GM12892 (cell line): ENCODE measurements around the gene SV2C.

Experiments
- DNase-seq: peaks from one replicate; pipeline ENCODE4 v3.0.0; 2011; ENCODE audit not compliant: insufficient read length
- FAIRE-seq: peaks from 2 replicates; lab custom pipeline; 2011; peaks lifted over from hg19 to GRCh38; lab: Jason Lieb, UNC
- POLR2A ChIP-seq: IDR thresholded peaks from 2 replicates; pipeline ENCODE4 v1.6.1; 2011; ENCODE audit warnings: low read depth, low read length, control low read depth
- POLR2AphosphoS5 ChIP-seq: IDR thresholded peaks from 2 replicates; pipeline ENCODE4 v1.6.1; 2011; ENCODE audit warnings: low read depth, low read length, control low read depth
- TAF1 ChIP-seq: IDR thresholded peaks from 2 replicates; pipeline ENCODE4 v1.6.1; 2011; ENCODE audit warnings: low read depth, mild to moderate bottlenecking, control low read depth, low read length, borderline replicate concordance

The SV2C gene

DNA sequence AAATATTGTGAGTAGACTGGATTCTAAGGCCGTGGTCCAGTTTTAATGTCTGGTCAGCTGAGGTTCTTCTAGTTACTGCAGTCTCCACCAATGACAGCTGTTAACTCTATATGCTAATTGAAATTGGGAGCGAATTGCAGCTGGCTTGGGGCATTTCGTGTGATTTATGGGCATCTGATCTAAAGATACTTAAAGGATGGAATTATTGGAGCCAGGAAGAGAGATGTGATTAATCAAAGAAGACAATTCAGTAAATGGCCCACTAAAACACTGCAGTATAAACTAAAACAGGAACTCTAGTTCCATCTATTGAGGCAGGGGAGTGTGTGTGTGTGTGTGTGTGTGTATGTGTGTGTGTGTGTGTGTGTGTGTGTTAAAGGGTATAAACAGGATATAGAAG lies 162.4 kb downstream of the SV2C start:
- FAIRE-seq (no peak), DNase-seq (no peak)
- TF ChIP-seq POLR2AphosphoS5, result no peak
- TF ChIP-seq POLR2A, result no peak
- TF ChIP-seq TAF1, result no peak

DNA sequence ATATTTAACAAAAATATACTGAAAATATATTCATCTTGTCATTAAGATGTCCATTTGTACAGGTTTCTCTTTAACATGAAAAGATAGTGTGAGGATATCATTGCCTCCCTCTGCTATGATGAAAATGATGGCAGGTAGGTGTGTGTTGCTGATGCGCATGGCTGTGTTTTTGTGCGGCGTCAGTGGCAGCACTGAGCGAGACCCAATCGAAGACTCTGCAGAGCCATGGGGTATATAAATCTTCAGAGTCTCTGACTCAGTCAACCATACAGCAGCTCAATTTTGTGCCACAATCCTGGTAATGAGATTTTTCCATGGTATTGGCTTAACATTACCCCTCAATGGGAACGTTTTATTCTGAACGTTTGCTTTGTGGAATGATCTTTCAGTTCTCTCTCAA lies 166.4 kb downstream of the SV2C start:
- TF ChIP-seq POLR2AphosphoS5 (no peak), TAF1 (no peak), POLR2A (no peak)
- FAIRE-seq, result no peak

DNA sequence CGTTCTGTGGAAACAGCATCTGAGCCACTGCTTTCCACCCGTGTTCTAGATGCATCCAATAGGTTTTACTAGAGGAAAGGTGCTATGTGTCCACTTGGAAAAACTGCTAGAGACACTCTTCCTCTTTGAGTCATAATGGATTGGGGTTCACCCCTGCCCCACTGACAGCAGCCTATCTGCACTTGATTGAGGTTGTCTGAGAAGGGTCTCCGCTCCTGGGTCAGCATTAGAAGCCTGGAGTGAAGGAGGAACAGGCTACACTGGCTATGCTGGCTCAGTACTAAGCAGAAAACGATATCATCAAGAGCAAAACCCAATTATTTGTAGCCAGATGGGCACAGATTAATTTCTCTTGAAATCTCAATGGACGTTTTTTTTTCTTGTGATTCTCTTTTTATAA lies 167.3 kb downstream of the SV2C start:
- FAIRE-seq (no peak), DNase-seq (no peak)
- TF ChIP-seq TAF1, result no peak
- no peak for TF ChIP-seq POLR2AphosphoS5
- no peak for TF ChIP-seq POLR2A

More for the DNA sequence above, 166.4 kb downstream of the SV2C start:
- no peak for DNase-seq

DNA sequence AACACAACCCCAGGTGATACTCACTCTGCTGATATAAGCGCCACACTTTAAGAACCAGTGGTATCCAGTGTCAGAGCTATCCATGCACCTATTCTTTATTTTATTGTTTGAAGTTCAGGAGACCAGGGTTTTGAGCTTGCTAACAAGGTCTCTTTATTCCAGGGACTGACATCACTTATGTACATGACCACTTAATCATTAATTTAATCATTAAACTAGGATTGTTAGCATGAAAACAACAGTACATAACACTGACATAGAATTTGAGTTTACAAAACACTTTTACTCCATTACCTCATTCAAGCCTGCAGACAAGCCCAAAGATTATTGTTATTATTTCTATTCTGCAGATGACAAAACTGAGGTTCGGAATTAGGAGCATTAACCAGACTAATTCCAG lies 168.5 kb downstream of the SV2C start:
- no peak for DNase-seq
- TF ChIP-seq POLR2AphosphoS5 (no peak), TAF1 (no peak), POLR2A (no peak)
- FAIRE-seq, result no peak

DNA sequence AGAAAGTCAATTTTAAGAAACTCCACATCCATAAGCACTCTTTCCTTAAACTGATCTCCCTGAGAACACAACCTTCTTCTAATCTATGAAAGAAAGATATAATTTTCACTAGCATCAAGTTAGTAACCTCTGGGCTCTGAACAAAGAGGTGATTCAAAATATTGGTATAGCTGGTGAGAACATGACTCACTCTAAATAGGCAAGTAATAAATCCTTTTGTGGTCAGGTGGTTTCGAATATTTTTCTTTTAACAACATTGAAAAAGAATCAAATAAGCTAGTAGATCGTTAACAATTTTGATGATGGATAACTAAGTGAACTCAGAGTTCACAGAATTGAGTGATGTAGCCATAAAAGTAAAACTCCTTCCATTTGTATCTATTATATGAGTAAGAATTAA lies 169.3 kb downstream of the SV2C start:
- DNase-seq (no peak), FAIRE-seq (no peak)
- TF ChIP-seq POLR2AphosphoS5, result no peak
- no peak for TF ChIP-seq TAF1
- no peak for TF ChIP-seq POLR2A

DNA sequence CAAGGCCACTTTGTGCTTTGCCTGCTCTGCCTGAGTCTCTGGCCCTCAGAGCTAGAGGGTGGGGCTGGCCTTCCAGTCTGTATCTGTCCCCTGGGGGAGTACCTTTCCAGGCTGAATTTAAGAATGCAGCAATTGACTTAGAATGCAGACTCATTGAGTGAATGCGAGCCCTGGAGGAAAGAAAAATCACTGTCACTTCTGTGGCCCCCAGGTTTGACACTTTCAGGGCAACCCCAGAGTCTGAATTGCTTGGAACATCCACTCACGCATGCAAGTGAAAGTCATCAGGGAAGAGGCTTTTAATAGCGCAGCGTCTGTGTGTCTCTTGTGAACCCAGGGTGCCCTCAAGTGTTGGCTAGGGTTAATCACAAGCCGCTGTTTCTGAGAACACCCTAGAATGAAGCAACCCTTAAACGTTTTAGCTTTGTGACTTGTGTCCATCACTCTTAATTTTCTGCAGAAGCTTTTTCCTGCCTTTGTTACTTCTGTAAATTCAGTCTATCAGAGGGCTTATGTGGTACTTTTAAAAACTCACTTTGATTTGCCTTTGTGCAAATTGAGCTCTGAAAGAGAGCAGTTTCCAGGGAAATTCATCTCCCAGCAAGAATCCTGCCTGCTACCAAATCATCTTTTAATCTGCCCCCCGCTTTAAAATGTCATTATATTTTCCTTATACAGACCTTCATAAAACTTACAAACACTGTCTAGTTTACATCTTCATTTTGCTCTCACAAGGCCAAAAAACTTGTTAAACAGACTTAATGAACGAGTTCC lies 173.1 kb downstream of the SV2C start:
- FAIRE-seq (peak; percentile 90), DNase-seq (no peak)
- TF ChIP-seq POLR2AphosphoS5 (no peak), TAF1 (no peak), POLR2A (no peak)

DNA sequence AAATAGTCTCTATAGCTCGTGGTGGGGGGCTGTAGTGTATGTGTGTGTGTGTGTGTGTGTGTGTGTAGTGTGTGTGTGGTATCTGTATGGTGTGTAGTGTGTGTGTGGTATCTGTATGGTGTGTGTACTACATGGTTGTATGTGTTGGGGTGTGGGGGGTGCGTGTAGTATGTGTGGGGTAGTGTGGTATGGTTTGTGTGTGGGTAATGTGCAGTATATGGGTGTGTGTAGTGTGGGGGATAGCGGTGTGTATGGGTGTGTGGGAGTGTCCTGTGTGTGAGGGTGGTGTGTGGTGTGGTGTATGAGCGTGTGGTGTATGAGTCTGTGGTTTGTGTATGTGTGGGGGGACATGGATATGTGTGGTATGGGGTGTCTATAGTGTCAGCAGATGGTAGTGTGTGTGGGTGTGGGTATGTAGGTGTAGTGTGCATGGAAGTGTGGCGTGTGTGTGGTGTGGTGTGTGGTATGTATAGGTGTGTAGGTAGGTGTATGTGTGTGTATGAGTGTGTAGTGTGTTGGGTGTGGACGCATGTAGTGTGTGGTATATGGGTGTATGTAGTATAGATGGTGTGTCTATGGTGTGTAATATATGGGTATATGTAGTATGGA lies 174.1 kb downstream of the SV2C start:
- no peak for DNase-seq
- TF ChIP-seq TAF1 (no peak), POLR2A (no peak), POLR2AphosphoS5 (no peak)
- FAIRE-seq, result peak; percentile 70

DNA sequence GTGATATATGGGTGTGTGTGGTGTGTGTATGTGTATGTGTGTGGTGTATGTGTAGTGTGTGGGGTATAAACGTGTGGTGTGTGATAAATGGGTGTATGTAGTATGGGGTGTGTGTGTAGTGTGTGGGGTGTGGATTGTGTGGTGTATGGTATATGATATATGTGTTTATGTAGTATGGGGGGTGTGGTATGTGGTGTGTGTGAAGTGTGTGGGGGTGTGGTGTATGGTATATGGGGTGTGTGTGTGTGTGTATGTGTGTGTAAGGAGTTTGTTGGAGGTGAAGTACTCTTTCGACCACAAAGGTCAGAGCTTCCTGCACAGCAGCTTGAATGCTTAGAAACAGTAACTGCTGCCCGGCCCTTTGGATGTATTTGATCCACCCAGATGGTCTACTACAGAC lies 174.7 kb downstream of the SV2C start:
- FAIRE-seq (no peak), DNase-seq (no peak)
- TF ChIP-seq POLR2A (no peak), POLR2AphosphoS5 (no peak), TAF1 (no peak)

DNA sequence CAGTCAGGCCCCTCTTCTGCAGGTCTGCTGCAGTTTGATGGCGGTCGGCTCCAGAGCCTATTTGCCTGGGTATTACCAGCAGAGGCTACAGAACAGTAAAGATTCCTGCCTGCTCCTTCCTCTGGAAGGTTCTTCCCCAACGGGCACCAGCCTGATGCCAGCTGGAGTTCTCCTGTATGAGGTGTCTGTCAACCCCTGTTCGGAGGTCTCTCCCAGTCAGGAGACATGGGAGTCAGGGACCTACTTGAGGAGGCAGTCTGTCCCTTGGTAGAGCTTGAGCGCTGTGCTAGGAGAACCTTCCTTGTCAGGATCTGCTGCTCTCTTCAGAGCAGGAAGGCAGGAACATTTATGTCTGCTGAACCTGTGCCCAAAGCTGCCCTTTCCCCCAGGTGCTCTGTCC lies 181.5 kb downstream of the SV2C start:
- no peak for DNase-seq
- no peak for FAIRE-seq
- TF ChIP-seq POLR2AphosphoS5, result no peak
- no peak for TF ChIP-seq TAF1
- no peak for TF ChIP-seq POLR2A

DNA sequence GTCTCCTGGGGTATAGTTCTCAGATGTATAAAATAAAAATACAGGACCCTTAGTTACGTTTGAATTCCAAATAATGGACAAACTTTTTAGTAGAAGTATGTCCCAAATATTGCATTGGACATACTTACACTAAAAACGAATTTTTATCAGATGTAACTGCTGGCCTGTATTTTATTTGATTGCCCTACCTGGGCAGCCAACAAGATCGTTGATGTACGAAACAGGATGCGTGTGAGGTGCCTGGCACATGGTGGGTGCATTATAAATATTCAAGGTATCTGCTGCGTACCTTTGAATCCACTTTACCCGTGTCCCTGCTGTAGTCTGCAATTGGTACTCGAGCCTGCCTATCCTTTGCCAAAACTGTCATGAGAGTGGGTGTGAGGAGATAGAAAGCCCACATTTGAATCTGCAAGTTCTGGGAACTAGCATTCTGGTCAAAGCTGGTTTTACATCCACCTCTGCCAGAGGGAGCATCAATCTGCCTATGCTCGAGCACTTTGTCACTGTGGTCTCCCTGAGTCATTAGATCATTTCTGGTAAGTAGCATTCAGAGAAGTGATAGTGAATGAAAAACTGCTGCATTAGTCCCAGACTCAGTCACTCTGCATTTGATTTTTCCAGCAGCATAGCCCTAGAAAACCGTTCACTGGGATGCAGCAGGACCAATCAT lies 186.2 kb downstream of the SV2C start:
- DNase-seq (no peak), FAIRE-seq (peak; percentile 64)
- TF ChIP-seq POLR2AphosphoS5 (no peak), TAF1 (no peak), POLR2A (no peak)

DNA sequence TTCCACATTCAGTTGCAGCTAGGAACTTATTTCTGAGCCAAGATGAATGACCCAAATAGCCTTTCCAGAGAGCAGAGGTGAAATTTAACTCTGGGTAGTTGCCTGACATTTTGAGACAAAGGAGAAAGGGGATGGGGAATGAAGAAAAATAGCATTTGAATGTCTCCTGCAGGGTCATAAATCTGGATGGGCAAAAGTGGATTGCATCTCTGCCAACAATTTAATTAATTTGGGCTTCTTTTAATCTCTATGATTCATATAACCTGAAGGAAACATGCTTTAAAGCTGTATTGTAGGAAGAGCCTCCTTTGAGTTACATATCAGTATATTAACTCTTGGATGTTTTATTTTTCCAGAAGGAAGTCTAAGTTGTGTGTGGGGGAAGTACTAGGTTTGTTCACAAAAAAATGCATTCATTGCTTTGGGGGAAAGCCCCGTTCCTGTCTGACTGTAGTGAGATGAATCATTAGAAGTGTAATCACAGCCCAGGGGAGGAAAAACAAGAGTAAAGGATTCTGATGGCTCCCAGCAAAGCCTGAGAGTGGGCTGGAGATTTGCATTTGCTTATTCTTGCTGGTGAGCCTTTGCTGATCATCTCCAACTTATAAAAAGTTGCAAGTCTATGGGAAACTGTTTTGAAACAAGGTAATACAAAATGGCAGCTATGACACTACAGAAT lies 186.9 kb downstream of the SV2C start:
- no peak for TF ChIP-seq POLR2AphosphoS5
- no peak for TF ChIP-seq TAF1
- no peak for TF ChIP-seq POLR2A
- FAIRE-seq, result no peak
- DNase-seq, result no peak

DNA sequence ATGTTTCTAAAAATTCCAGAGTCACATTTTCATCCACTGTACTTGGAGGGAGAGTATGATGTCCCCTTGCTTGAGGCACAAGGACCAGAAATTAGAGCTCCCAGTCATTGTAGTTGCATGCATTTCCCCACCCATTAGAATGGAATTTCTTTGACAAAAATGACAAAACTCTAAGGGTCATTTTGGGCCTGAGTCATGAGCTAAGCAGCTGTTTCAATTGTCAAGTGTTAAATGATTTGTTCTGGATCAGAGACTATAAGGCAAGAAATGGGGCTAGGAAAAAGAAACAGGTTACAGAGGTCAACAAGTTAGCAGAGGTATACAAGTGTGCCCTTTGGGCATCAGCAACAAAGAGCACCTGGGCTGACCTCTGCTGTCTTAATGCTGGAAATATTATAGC lies 188.7 kb downstream of the SV2C start:
- DNase-seq, result no peak
- no peak for FAIRE-seq
- no peak for TF ChIP-seq TAF1
- TF ChIP-seq POLR2A, result no peak
- TF ChIP-seq POLR2AphosphoS5, result no peak
